Muscle of leg (tissue), 11 donors: ENCODE results near the gene EPSTI1. TPM values are rescaled to one million over a fixed set of nuclear protein-coding genes. Genes with fewer than 3 reads are reported as not detected.
"Not testable (repeated sequence)": the region's sequence is repeated elsewhere in the genome, so short reads cannot be mapped to it uniquely, and the experiment has no call there.

Experiments used
- DNase-seq: peaks from one replicate; pipeline ENCODE4 v3.0.0; 2013
- H3K27ac ChIP-seq: one replicate; pipeline ENCODE4 v1.5.1; 2013; ENCODE audit warnings: mild to moderate bottlenecking, low read length, control low read depth
- H3K27me3 ChIP-seq: one replicate; pipeline ENCODE4 v1.6.1; 2013; ENCODE audit warnings: low read length; ENCODE audit not compliant: control insufficient read depth, insufficient read depth
- H3K36me3 ChIP-seq: one replicate; pipeline ENCODE4 v1.6.1; 2013; ENCODE audit warnings: low read length; ENCODE audit not compliant: control insufficient read depth, insufficient read depth
- H3K4me1 ChIP-seq: one replicate; pipeline ENCODE4 v1.6.1; 2013; ENCODE audit warnings: low read length; ENCODE audit not compliant: control insufficient read depth, insufficient read depth
- H3K4me3 ChIP-seq: one replicate; pipeline ENCODE4 v1.5.1; 2013; ENCODE audit warnings: low read length, control low read depth
- H3K9me3 ChIP-seq: replicated peaks from 2 replicates; pipeline ENCODE4 v1.6.1; 2013; ENCODE audit warnings: low read depth, low read length; ENCODE audit not compliant: control insufficient read depth
- WGBS: methylation state at CpG from one replicate; pipeline ENCODE4 v1.1.5; 2013; ENCODE audit warnings: missing lambda C conversion rate; ENCODE audit not compliant: insufficient coverage; 5-methylcytosine and 5-hydroxymethylcytosine counted together
- polyA plus RNA-seq, 8 donors: library from polyadenylated mRNA; unstranded; fragments of 120-200 nt; gene quantifications; one replicate each; pipeline versions ENCODE4 v1.2.1 to v1.2.3, GENCODE V29; 2013; ENCODE audit warnings: inconsistent platforms in 1 of 8, low replicate concordance in 1 of 8; ENCODE audit not compliant: insufficient read length in 8 of 8, insufficient read depth in 1 of 8
- total RNA-seq: library from RNA; stranded (reverse); fragments of 120-200 nt; gene quantifications from one replicate; pipeline ENCODE4 v1.2.4, GENCODE V29; 2013

Gene EPSTI1
- total and polyA plus RNA-seq, 9 donors, result 1.9 to 12.4 (median 2.6) TPM

DNA sequence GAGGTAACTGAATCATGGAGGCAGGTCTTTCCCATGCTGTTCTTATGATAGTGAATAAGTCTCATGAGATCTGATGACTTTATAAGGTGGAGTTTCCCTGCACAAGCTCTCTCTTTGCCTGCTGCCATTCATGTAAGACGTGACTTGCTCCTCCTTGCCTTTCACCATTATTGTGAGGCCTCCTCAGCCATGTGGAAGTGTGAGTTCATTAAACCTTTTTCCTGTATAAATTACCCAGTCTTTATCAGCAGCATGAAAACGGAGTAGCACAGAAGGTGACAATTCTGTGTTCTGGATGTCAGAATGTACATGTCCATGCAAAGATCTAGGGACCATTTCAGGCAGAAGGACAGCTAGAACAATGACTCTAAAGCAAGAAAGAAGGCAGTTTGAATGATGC, 129.7 kb downstream of the EPSTI1 start:
- DNase-seq, H3K4me3 ChIP-seq, H3K9me3 ChIP-seq, H3K27ac ChIP-seq, H3K4me1 ChIP-seq, H3K36me3 ChIP-seq, H3K27me3 ChIP-seq: not testable (repeated sequence)
- 75% methylated on average over 1 of the region's 2 CpGs for WGBS

DNA sequence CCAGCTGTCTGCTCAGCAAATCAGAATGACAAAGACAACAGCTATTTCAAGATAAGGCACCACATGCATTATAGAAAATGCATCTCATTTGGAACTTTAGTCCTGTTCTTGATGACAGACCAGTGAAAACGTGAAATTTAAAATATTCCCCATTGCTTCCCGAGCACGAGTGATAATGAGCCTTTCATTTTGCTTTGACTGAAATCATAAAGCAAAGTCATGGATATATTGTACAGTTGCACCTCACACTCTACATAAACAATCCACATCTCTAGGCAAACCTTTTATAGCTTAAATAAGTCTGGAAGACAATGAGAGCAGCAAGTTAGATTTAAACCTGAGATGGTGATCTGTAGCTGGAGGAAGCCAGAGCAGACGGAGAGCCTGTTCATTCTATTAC, 131.6 kb downstream of the EPSTI1 start:
- Histone ChIP-seq H3K36me3 (no peaks in the 10 kb centered on the region), H3K27me3 (no peaks in the 10 kb centered on the region), H3K4me1 (peaks cover 6% of the 10 kb centered on the region), H3K9me3 (no peaks in the 10 kb centered on the region), H3K4me3 (no peak overlapping the region), H3K27ac (no peak overlapping the region)
- no peak for DNase-seq
- WGBS, result no CpG with 5 or more reads among the region's 4 CpGs

DNA sequence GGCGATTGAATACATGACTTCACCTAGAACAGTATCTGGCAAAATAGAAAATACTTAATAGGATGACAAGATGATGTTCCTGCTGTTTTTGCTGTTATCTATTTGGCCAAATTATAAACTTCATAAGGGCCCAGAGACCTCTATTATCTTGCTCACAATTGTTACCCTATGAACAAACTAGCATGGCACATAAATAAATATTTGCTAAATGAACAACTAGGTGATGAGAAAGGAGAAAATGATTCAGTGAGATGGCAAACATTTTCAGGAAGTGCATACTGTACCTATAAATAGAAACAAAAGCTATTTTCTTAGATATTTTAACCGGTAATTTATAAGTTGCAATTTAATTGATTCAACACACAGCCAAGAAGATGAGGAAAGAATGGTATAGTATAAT, 132.3 kb downstream of the EPSTI1 start:
- Histone ChIP-seq H3K27me3 (no peaks in the 10 kb centered on the region), H3K9me3 (no peaks in the 10 kb centered on the region), H3K4me1 (no peaks in the 10 kb centered on the region), H3K27ac (no peak overlapping the region), H3K4me3 (no peak overlapping the region), H3K36me3 (no peaks in the 10 kb centered on the region)
- DNase-seq, result no peak
- no CpG with 5 or more reads among the region's 2 CpGs for WGBS

DNA sequence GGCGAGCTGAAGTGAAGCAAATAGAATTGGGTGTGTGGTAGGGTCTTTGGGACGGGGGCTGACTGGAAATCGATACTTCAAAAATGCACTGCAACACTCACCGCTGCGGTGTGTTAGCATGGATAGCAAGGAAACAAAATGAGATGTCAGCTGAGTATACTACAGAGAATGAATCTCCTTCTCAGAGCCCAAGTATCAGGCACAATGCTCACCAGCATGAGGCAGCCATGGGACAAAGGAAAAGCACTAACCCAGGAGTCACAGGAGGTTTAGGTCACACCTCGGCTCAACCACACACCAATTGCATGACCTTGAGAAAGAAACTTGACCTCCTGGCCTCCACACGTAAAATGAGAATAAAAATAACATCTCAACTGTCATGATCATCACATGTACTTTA, 136.6 kb downstream of the EPSTI1 start:
- DNase-seq, result no peak
- WGBS, result 76% methylated on average over 2 of the region's 7 CpGs
- H3K27me3 ChIP-seq, result no peaks in the 10 kb centered on the region

GRCh38 chr13:42852136-42852535, 139.9 kb downstream of the EPSTI1 start:
- Histone ChIP-seq H3K4me1 (no peaks in the 10 kb centered on the region), H3K4me3 (no peak overlapping the region), H3K36me3 (no peaks in the 10 kb centered on the region), H3K27me3 (no peaks in the 10 kb centered on the region), H3K9me3 (no peaks in the 10 kb centered on the region), H3K27ac (no peak overlapping the region)
- DNase-seq, result no peak
- WGBS, result no CpG with 5 or more reads among the region's 3 CpGs

More for the DNA sequence above, 136.6 kb downstream of the EPSTI1 start:
- H3K9me3 ChIP-seq, result no peaks in the 10 kb centered on the region
- no peak overlapping the region for H3K4me3 ChIP-seq
- no peak overlapping the region for H3K27ac ChIP-seq
- H3K4me1 ChIP-seq, result no peaks in the 10 kb centered on the region
- H3K36me3 ChIP-seq, result no peaks in the 10 kb centered on the region

- no peaks in the 10 kb centered on the region for H3K4me1 ChIP-seq
- no peak for DNase-seq
- no peaks in the 10 kb centered on the region for H3K27me3 ChIP-seq
- H3K27ac ChIP-seq, result no peak overlapping the region
- no CpG with 5 or more reads among the region's 2 CpGs for WGBS
- H3K4me3 ChIP-seq, result no peak overlapping the region
- H3K9me3 ChIP-seq, result no peaks in the 10 kb centered on the region
- no peaks in the 10 kb centered on the region for H3K36me3 ChIP-seq
Observed at GRCh38 chr13:42849200-42849599, 142.8 kb downstream of the EPSTI1 start.

- Histone ChIP-seq H3K36me3 (no peaks in the 10 kb centered on the region), H3K4me3 (no peak overlapping the region), H3K27ac (no peak overlapping the region), H3K27me3 (no peaks in the 10 kb centered on the region), H3K9me3 (no peaks in the 10 kb centered on the region), H3K4me1 (no peaks in the 10 kb centered on the region)
- WGBS, result 8% methylated on average over 2 of the region's 3 CpGs
- no peak for DNase-seq
Observed at GRCh38 chr13:42847891-42848663, 144.0 kb downstream of the EPSTI1 start.

GRCh38 chr13:42836930-42837690, 154.9 kb downstream of the EPSTI1 start:
- no peaks in the 10 kb centered on the region for H3K9me3 ChIP-seq
- no peaks in the 10 kb centered on the region for H3K27me3 ChIP-seq
- 24% methylated on average over 6 of the region's 10 CpGs for WGBS
- H3K36me3 ChIP-seq, result no peaks in the 10 kb centered on the region
- H3K4me1 ChIP-seq, result no peaks in the 10 kb centered on the region
- peak overlapping the region; percentile 49 for H3K27ac ChIP-seq
- DNase-seq, result peak; percentile 64
- no peak overlapping the region for H3K4me3 ChIP-seq

Other genes starting within 250 kb of the EPSTI1 start
- 0.09 TPM for gene FAM216B, start 210.7 kb downstream of the EPSTI1 start, total RNA-seq
- gene FAM216B, start 210.7 kb downstream of the EPSTI1 start, polyA plus RNA-seq, result under 1 TPM in 5 of 8 donors, not detected in 3; 0.11 to 0.49 (median 0.34) TPM
- gene DNAJC15, start 31.3 kb upstream of the EPSTI1 start, total RNA-seq, result 14.6 TPM
- gene DNAJC15, start 31.3 kb upstream of the EPSTI1 start, polyA plus RNA-seq, result 10 to 100 TPM; 14.4 to 23.7 (median 20.3) TPM